Liver (tissue), 3 donors: ENCODE measurements around the gene IWS1.

ENCODE experiments used
- RAD21 ChIP-seq, 2 donors: IDR thresholded peaks; 2 replicates each; pipeline ENCODE4 v1.6.1; 2016; ENCODE audit warnings: antibody characterized with exemption in 2 of 2, mild to moderate bottlenecking in 2 of 2
- TF ChIP-seq, protein P1 (sequence below): fragments of 150-350 bp; IDR thresholded peaks from 2 replicates; pipeline ENCODE4 v1.5.1; 2017; ENCODE audit warnings: improper control_type of control experiment, low read depth, low read length; ENCODE audit not compliant: missing input control
- donor health status: healthy.
- donor health status: healthy.

DNA sequence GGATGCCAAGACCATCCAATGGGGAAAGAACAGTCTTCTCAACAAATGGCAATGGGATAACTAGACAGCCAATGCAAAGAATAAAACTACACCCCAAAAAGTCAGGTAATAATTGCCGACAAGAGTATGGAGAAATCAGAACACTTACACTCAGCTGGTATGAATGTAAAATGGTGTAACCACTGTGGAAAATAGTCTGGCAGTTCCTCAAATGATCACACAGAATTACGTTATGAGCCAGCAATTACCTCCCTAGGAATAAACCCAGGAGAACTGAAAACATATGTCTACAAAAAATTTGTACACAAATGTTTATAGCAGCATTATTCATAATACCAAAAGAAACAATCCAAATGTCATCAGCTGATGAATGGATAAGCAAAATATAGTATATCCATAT, 8.8 kb downstream of the IWS1 start:
- no peak for TF ChIP-seq RAD21 (IDR thresholded peaks at IDR 0.05)
- TF ChIP-seq, protein P1, sequence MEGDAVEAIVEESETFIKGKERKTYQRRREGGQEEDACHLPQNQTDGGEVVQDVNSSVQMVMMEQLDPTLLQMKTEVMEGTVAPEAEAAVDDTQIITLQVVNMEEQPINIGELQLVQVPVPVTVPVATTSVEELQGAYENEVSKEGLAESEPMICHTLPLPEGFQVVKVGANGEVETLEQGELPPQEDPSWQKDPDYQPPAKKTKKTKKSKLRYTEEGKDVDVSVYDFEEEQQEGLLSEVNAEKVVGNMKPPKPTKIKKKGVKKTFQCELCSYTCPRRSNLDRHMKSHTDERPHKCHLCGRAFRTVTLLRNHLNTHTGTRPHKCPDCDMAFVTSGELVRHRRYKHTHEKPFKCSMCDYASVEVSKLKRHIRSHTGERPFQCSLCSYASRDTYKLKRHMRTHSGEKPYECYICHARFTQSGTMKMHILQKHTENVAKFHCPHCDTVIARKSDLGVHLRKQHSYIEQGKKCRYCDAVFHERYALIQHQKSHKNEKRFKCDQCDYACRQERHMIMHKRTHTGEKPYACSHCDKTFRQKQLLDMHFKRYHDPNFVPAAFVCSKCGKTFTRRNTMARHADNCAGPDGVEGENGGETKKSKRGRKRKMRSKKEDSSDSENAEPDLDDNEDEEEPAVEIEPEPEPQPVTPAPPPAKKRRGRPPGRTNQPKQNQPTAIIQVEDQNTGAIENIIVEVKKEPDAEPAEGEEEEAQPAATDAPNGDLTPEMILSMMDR, result no peak
